SH-SY5Y (cell line): Measurements from ENCODE around the gene RBFOX1.

Source experiments
- GATA2 ChIP-seq: IDR thresholded peaks from 2 replicates; pipeline ENCODE4 v1.6.1; 2011; ENCODE audit warnings: mild to moderate bottlenecking, low read depth, low read length
- GATA3 ChIP-seq: IDR thresholded peaks from 2 replicates; pipeline ENCODE4 v1.6.1; 2011; ENCODE audit warnings: low read depth, mild to moderate bottlenecking, low read length, moderate library complexity

DNA sequence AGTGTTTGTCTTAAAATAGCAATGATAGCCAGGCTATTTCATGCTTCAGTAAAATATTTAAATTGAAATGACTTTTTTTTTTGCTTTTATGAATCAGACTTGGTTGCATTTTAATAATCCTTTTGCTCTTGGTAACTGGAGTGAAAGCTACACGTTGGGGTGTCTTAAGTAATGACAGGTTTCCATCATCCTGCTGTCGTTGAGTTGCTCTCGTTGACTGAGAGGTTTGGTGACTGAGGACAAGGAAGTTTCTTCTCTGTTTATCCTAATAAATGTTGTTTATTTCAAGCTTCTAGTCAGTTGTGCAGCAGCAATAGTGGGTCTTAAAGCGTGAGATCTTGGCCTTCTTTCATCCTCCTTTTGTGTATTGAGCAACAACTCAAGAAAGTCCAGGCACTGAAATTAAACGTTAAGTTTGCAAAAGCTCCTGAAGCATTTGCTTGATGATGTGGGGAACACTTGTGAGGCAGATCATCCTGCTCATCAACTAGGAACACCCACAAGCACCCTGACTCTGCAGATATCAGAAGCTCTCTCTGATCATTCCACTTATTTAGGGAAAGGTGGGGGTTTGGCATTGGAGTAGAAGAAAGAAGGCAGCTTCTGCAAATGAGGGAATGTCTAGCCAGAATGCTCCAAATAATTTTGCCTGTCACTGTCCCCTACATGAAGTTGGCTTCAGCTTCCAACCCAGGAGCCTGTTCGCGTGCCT lies 179.1 kb downstream of the RBFOX1 start:
- TF ChIP-seq GATA3 (no peak), GATA2 (no peak)
